ENCODE measurements around the gene KLHL5.

GRCh38 chr4:39114436-39114835 lies 52.4 kb downstream of the KLHL5 start:
- TF ChIP-seq CTCF (IDR thresholded peaks at IDR 0.05) (no peak), POLR2A (IDR thresholded peaks at IDR 0.05) (no peak)

Measured in body of pancreas (tissue), 4 donors.